Fibroblast of skin of right quadriceps (primary cell): ENCODE results near the gene ACTN2.
A peak's percentile ranks its signal among the peaks of the same experiment; 100 is the strongest.

Experiments used
- DNase-seq: peaks from one replicate; pipeline ENCODE4 v3.0.0-alpha.2; 2013

Gene ACTN2

DNA sequence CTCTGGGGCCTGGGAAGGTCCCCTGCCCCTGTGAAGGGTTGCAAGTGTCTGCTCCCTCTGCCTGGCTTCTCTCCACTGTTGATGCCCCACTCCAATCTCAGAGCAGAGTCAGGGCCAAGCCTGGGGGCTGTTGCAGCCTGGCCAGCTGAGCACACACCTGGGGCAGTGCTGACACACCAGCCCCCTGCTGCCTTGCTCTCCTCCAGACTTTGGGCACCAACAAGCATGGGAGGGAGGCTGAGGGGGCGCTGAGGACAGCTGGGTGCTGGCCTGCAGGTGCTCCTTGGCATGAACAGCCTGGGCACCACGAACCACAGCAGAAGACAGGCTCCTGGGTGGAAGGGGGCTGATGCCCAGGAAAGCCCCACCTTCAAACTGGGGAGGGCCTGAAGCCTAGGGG, 99.2 kb downstream of the ACTN2 start:
- no peak for DNase-seq

DNA sequence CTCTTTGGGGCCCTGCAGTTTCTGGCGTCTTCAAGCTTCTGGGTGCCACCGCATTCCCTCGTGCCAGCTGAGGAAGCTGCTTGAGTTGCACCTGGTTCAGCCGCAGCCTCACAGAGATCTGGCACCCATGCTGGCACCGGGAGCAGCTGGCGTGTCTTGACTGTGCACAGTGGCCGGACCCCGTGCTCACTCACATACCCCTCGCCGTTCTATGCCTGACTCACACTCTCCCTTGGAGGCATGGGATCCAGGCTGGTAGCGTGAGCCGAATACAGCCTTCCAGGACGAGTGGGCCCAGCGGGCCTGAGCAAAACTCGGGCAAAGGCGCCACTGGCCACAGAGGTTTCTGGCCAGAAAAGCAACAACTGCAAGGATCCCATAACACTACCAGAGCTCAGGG, 100.2 kb downstream of the ACTN2 start:
- DNase-seq = no peak

DNA sequence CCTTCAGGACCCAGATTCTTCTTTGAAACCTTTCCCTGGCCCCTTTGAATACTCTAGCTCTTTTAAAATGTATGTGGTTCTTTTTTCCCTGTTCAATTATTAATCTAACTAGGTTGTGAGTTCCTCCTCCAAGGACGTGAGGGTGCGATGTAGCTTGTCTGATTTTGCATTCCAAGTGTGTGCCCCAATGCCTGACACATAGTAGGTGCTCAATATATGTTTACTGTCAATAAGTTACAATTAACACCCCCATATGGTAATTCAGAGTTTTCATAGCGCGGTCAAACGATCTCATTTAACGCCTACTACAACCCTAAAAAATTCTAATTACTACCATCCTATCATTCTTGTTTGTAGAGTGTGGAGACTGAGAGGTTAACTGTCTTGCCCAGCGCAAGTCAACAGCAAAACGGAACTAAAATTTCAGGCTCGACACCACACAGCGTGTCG, 108.3 kb downstream of the ACTN2 start:
- no peak for DNase-seq

DNA sequence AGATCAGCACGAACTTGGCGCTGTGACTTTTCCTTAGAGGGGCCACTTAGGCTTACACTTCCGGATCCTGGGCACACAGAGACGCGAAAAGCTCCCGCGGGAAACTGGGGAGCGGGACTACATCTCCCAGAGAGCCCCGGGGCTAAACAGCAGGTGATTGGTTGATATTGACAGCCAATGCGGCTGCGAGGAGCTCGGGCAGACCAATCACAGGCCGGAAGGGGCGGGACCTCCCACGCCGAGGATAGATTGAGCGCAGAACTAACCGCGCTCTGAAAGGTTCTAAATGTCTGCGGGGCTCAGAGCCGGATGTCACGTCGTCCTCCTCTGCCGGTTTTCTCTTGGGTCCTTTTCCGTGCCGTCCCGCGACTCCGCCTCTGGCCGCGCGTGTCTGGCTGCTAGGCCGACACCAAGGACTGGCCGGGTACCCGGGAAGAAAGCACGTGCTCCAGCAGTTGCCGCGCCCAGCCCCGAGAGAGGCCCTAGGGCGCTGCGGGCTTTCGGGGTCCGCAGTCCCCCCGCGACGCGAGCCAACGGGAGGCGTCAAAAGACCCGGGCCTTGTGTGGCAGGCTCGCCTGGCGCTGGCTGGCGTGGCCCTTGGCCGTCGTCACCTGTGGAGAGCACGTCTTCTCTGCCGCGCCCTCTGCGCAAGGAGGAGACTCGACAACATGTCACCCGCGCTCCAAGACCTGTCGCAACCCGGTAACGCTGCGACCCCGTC, 108.9 kb downstream of the ACTN2 start, which contains the start of gene MTR:
Gene MTR (plus strand): TSS at position 258 of the 722 bp plus-strand sequence. CDS start 412 bp downstream, at position 670.
- peak; percentile 98 for DNase-seq

- peak; percentile 44 for DNase-seq
Observed at GRCh38 chr1:236795757-236796667, 109.7 kb downstream of the ACTN2 start.

- DNase-seq = no peak
Observed at GRCh38 chr1:236799001-236799400, 112.7 kb downstream of the ACTN2 start.

- no peak for DNase-seq
Observed at GRCh38 chr1:236800002-236800620, 113.8 kb downstream of the ACTN2 start.

DNA sequence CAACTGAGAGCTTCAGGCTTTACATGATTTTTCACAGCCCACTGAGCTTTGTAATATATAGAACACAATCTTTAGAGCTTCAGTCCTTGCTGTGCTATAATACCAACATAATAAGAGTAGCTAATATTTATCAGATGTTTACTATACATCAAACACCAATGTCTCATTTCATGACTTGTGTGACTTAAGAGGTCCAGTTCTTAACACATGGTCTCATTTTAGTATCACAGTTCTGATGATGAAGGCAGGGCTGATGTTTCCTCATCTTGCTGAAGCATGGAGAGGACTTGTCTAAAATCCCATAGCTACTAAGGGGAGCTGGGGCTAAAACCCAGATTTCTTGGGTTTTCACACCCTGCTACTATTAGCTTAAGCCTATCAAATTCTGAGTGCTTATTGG, 114.3 kb downstream of the ACTN2 start:
- DNase-seq = no peak

DNA sequence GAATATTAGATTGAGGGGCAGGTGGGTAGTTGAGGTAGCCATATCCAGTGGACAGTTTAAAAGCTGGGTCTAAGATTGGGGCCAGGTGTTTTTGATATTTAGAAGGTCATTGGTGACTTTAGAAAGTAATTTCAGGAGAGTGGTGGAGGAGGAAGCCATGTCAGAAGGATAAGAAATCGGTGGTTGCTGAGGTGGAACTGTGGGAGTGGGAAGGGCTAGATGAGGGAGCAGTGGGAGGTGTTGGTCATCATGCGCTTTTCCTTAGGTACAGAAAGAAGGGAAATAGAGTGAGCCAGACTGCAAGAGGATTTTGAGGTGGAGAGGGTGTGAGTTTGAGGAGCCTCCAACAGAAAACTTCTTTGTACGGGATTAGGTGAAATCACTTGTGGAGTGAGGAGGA, 116.0 kb downstream of the ACTN2 start:
- no peak for DNase-seq

DNA sequence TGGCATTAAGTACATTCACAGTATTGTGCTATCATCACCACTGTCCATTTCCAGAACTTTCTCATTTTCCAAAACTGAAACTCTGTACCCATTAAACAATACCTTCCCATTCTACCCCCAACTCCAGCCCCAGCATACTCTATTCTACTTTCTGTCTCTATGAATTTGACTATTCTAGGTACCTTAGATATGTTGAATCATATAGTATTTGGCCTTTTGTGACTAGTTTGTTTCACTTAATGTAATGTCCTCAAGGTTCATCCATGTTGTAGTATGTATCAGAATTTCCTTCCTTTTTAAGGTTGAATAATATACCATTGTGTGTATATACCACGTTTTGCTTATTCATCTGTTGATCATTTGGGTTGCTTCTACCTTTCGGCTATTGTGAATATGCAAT, 120.3 kb downstream of the ACTN2 start:
- DNase-seq = no peak

- DNase-seq = no peak
Observed at GRCh38 chr1:236808005-236808404, 121.7 kb downstream of the ACTN2 start.

GRCh38 chr1:236808564-236809130, 122.3 kb downstream of the ACTN2 start:
- DNase-seq = peak; percentile 13

- no peak for DNase-seq
Observed at GRCh38 chr1:236809148-236809547, 122.8 kb downstream of the ACTN2 start.

- no peak for DNase-seq
Observed at GRCh38 chr1:236810018-236810417, 123.7 kb downstream of the ACTN2 start.

DNA sequence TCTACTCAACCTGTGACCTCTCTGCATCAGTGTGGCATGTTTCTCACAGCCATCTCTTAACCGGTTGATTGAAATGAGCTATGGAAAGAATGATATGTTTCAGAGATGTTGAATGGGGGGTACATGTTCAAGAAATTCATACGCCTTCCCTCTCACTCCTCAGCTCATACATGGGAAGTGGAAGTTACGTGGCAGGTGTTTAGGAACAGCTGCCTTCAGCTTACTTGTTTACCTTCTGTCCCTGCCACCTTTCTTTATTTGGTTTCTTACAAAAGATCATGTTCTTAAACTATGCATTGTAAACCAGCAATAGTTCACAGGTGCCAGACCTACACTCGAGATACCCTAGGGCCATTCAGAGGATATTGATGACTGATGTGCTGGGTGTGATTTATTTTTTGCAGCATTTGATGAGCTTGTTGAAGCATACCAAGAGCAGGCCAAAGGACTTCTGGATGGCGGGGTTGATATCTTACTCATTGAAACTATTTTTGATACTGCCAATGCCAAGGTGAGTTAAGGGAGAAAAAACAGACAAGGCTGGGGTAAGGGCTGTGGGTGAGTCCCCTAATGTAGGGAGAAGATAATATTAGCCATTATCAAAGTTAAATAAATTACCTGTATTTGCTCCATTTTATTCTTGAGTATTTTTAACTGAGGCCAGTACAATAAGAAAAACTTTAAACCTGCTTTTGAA, 126.2 kb downstream of the ACTN2 start:
- no peak for DNase-seq
